HUDEP-2 (cell line): ENCODE measurements around the gene AHCY.
A peak's percentile ranks its signal among the peaks of the same experiment; 100 is the strongest.

Source experiments
- DNase-seq, 76 experiments: peaks; one replicate each; lab custom pipeline; 2025; ENCODE audit not compliant: unreplicated experiment in 76 of 76; lab: John Stamatoyannopoulos, UW

The AHCY gene

DNA sequence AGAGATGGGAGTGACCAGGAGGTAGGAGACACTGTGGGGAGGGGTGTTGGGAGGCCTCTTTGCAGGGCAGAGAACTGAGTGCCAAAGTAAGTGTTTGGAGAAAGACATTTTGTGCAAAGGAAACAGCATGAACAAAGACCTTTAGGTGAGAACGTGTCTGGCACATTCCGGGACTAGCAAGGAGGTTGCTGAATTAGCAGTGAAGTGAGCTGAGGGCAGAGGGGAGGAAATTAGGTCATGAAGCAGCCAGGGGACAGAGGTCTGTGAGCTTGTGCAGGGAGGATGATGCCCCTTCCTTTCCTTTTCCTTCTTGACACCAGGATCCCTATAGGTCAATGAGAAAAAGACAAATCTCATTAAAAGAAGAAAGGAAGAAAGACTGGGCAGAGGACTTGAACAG lies 21.4 kb upstream of the AHCY start:
- DNase-seq: no peak

- no peak for DNase-seq
Measured at GRCh38 chr20:34322267-34323105, 19.3 kb upstream of the AHCY start.

GRCh38 chr20:34320861-34321260 lies 17.7 kb upstream of the AHCY start:
- DNase-seq: no peak

GRCh38 chr20:34318609-34319443 lies 15.7 kb upstream of the AHCY start:
- no peak for DNase-seq

- DNase-seq: no peak
Measured at GRCh38 chr20:34316196-34316814, 13.2 kb upstream of the AHCY start.

DNA sequence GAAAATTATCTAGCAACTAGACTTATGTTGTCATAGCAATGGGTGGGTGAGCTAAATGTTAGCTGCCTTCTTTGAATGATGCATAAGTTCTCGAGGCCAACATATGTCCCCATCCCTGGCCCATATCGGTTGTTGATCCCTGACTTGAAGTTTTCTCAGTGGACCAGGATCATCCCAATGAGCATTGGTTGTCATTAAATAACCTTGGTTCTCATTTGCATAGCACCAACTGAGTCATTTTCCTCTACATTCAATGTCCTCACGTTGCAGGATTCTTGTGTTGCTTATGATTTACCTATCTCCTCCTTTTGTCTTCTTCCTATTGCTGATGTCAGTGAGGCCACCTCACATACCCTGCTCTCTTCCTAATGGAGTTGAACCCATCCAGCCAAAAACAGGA lies 12.1 kb upstream of the AHCY start:
- DNase-seq: no peak

DNA sequence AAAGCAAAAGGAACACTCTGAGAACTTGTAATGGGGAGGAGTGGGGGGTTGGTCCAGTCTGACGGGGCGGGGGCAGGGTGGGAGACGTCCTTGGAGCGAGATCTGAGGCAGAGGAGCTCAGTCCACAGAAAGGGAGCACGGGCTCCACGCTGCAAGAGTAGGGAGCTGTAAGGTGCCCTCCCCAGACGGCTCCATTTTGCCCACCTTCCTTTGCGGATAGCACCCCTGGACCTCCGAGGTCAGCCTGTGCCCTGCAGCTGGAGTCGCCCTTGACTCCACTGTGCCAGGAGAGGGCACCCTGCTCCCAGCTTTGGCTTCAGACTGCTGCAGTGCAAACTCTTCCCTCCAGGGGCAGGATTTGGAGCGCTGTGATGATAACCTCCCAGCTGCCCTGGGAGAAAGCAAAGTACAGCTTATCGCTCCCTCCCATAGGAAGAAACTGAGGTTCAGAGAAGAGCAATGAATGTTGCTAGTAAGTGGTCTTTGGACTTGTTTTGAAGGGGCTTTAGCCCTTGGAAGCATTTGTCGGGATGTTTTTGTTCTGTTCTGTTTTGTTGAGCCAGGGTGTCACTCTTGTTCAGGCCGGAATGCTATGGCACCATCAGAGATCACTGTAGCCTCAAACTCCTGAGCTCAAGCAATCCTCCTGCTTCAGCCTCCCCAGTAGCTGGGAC lies 9.5 kb upstream of the AHCY start:
- peak in 74 of 76 experiments; percentile 11 to 92 (median 78) for DNase-seq

DNA sequence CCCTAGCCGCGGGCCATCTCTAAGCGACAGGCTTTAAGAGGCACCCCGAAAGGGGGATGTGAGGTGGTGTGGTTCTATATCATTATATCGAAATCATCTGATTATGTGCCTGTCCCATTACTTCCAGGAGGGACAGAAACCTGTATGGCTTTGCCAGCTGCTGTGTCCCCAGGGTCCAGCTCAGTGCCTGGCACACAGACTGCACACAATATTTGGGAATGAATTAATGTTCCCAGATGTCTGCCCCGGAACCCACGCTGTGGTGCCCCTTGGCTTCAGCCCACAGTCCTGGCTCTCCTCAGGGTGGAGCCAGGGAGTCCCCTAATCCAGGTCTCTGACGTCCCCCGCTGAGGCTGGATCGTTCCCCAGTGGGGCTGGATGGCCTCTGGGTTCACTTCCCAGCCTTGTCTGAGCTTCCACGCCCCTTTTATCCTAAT lies 8.9 kb upstream of the AHCY start:
- no peak for DNase-seq

GRCh38 chr20:34311118-34312023 lies 8.2 kb upstream of the AHCY start:
- DNase-seq: no peak

- DNase-seq: no peak
Measured at GRCh38 chr20:34310481-34311117, 7.4 kb upstream of the AHCY start.

DNA sequence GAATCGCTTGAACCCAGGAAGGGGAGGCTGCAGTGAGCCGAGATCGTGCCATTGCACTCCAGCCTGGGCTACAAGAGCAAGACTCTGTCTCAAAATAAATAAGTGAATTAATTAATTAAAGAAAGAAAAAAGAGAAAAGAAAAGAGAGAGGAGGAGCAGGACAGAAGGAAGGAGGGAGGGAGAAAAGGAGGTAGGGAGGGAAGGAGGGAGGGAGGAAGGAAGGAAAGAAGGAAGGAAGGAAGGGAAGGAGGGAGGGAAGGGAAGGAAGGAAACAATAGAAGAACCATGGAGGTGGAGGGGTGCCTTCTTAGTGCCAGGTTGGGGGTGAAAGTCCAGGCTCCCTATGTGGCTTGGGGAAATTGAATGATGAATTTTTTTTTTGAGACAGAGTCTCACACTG lies 6.5 kb upstream of the AHCY start:
- DNase-seq: no peak

GRCh38 chr20:34305333-34306230 lies 2.4 kb upstream of the AHCY start:
- no peak for DNase-seq

- DNase-seq: peak in 6 of 76 experiments; percentile 14 to 42 (median 30)
Measured at GRCh38 chr20:34302312-34302722, 838 bp downstream of the AHCY start.

- DNase-seq: peak in 24 of 76 experiments; percentile 8 to 53 (median 26)
Measured at GRCh38 chr20:34301587-34302311, 1.4 kb downstream of the AHCY start.

DNA sequence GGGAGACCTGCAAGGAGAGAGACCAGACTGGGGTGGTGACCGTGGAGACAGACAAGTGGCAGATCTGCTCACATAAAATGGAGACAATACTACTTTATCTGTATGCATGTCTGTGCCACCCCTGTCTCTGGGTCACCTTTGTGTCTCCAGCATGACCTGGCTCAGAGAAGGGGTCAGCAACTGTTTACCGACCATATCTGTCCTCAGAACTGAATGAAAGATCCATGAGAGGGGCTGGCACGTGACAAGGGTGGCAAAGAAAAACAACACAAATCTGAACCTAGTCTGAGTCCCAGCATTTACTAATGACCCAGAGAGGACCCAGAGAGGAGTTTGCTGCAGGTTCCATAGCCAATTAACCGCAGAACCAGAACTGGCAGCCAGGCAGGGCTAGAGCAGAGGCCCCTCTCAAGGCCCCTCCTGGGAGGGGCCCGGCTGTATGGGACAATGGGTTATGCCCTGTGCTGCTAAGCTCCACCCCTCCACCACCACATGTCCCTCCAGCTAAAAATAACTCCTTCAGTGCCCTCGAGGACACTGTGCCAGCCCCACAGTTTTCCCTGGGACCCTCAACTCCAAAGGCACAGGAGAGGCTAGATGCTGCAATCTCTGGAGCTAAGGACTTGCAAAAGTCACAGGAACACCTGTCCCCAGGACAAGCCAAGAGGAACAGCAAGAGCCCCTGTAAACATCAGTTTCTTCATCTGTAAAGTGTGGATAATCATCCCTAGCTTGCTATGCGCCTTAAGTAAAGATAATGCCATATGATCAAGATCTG lies 2.2 kb downstream of the AHCY start:
- peak in 32 of 76 experiments; percentile 3 to 44 (median 20) for DNase-seq

DNA sequence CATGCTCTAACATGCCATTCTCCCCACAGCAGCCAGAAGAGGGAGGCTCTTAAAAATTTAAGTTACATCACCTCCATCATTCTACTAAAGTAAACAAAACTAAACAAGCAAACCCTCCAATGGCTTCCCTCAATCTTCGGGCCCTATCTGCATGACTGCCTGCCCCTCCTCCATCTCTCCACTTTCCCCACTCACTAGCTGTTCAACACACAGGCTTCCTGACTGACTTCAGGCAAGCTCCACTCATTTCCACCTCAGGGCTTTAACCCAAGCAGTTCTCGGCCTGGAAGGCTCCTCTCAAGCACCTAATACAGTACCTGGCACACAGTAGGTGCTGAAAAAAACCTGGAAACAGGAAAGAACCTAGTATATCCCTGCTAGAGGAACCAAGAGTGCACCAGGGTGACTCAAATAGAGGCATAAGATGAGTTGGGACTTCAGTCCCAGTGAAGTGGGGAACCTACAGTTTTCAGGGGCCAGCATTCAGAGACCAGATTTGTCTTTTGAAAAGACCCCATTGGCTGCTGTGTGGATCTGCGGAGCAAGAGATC lies 2.8 kb downstream of the AHCY start:
- DNase-seq: peak in 1 of 76 experiments; percentile 3
